Nephron progenitor cell (in vitro differentiated cells): ENCODE measurements around the gene KIAA2012.
"Not testable (repeated sequence)": the region's sequence is repeated elsewhere in the genome, so short reads cannot be mapped to it uniquely, and the experiment has no call there.

Experiments used
- DNase-seq: peaks from one replicate; pipeline ENCODE4 v3.0.0; 2021
- H3K27ac Mint-ChIP-seq: 2 replicates; pipeline ENCODE4 v1.8.0; 2021; ENCODE audit warnings: mild to moderate bottlenecking, moderate library complexity, mixed read lengths
- H3K27me3 Mint-ChIP-seq: 2 replicates; pipeline ENCODE4 v1.8.0; 2021; ENCODE audit warnings: mild to moderate bottlenecking, low read depth, mixed read lengths; ENCODE audit not compliant: poor library complexity
- H3K36me3 Mint-ChIP-seq: 2 replicates; pipeline ENCODE4 v1.8.0; 2021; ENCODE audit warnings: low read depth, mixed read lengths
- H3K4me1 Mint-ChIP-seq: 2 replicates; pipeline ENCODE4 v1.8.0; 2021; ENCODE audit warnings: mixed read lengths
- H3K4me3 Mint-ChIP-seq: 2 replicates; pipeline ENCODE4 v1.8.0; 2021; ENCODE audit warnings: mild to moderate bottlenecking, moderate library complexity, mixed read lengths
- H3K9me3 Mint-ChIP-seq: 2 replicates; pipeline ENCODE4 v1.8.0; 2021; ENCODE audit warnings: mild to moderate bottlenecking, moderate library complexity, mixed read lengths
- CTCF ChIP-seq: fragments of 200-600 bp; sonication (generic); IDR thresholded peaks from 2 replicates; pipeline ENCODE4 v1.5.0; 2021; ENCODE audit warnings: antibody characterized with exemption

KIAA2012 gene

GRCh38 chr2:202133909-202134265 is 60.8 kb downstream of the KIAA2012 start:
- Mint-ChIP-seq H3K36me3 (no peaks in the 10 kb centered on the region), H3K4me1 (peaks cover 36% of the 10 kb centered on the region), H3K9me3 (no peaks in the 10 kb centered on the region), H3K27ac (no peak overlapping the region), H3K27me3 (peaks cover 3% of the 10 kb centered on the region), H3K4me3 (no peak overlapping the region)
- no peak for TF ChIP-seq CTCF
- no peak for DNase-seq

GRCh38 chr2:202135091-202135874 is 62.2 kb downstream of the KIAA2012 start:
- Mint-ChIP-seq H3K9me3 (no peaks in the 10 kb centered on the region), H3K27ac (peak overlapping the region; percentile 80), H3K4me1 (peaks cover 42% of the 10 kb centered on the region), H3K27me3 (peaks cover 3% of the 10 kb centered on the region), H3K36me3 (no peaks in the 10 kb centered on the region), H3K4me3 (no peak overlapping the region)
- no peak for TF ChIP-seq CTCF
- no peak for DNase-seq

- not testable (repeated sequence) for H3K36me3 Mint-ChIP-seq, H3K9me3 Mint-ChIP-seq, H3K4me3 Mint-ChIP-seq, H3K27ac Mint-ChIP-seq, H3K27me3 Mint-ChIP-seq, DNase-seq
- H3K4me1 Mint-ChIP-seq: peaks cover 50% of the 10 kb centered on the region
Observed at GRCh38 chr2:202136039-202136438, 63.0 kb downstream of the KIAA2012 start.

DNA sequence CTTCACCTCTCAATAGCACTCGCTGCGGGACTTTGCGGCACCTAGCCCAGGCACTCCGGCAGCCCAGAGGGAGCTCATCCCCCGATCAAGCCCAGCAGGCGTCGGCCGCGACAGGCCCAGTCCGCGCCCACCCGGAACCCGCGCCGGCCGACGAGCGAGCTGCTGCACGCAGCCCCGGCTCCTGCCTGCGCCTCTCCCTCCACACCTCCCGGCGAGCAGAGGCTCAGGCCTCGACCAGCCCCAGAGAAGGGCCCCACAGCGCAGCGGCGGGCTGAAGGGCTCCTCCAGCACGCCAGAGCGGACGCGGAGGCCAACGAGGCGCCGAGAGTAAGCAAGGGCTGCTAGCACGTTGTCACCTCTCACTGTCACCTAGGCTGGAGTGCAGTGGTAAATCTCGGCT is 63.5 kb downstream of the KIAA2012 start:
- Mint-ChIP-seq H3K36me3 (no peaks in the 10 kb centered on the region), H3K4me1 (peaks cover 55% of the 10 kb centered on the region), H3K27ac (no peak overlapping the region), H3K27me3 (no peaks in the 10 kb centered on the region), H3K9me3 (no peaks in the 10 kb centered on the region), H3K4me3 (no peak overlapping the region)
- no peak for DNase-seq
- TF ChIP-seq CTCF: no peak

- no peak for TF ChIP-seq CTCF
- no peaks in the 10 kb centered on the region for H3K9me3 Mint-ChIP-seq
- H3K36me3 Mint-ChIP-seq: no peaks in the 10 kb centered on the region
- H3K27ac Mint-ChIP-seq: peak overlapping the region; percentile 91
- H3K4me3 Mint-ChIP-seq: no peak overlapping the region
- no peaks in the 10 kb centered on the region for H3K27me3 Mint-ChIP-seq
- peaks cover 68% of the 10 kb centered on the region for H3K4me1 Mint-ChIP-seq
- DNase-seq: no peak
Observed at GRCh38 chr2:202140522-202141252, 67.6 kb downstream of the KIAA2012 start.

DNA sequence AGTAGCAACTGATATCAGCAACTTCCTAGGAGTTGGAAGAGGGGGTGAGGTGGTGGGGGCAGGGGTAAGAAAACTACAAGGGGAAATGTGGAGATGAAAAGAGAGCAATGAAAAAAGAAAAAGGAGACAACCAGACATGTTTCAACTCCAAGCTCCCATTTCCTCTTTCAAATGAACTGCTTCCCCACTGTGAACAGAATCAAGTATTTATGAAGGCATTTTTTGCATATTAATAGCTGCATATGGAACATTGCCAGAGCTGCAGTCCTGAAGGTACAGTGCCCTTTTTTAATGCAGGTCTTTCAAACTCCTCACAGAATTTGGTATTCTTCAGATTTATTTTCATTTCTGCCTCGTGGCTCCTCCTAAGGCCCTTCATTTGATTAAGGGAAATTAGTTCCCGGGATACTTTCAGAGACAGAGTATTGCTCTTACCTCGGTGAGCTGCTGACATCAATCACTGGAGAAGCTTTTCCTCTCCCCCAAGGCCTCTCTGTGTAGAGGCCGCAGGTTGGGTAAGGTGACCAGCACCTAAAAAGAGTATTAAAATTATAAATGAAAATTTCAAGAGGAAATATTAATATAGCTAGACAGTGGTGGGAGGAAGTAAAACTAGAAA is 68.4 kb downstream of the KIAA2012 start:
- H3K36me3 Mint-ChIP-seq: no peaks in the 10 kb centered on the region
- no peak for TF ChIP-seq CTCF
- H3K4me1 Mint-ChIP-seq: peaks cover 63% of the 10 kb centered on the region
- DNase-seq: no peak
- H3K4me3 Mint-ChIP-seq: no peak overlapping the region
- H3K9me3 Mint-ChIP-seq: no peaks in the 10 kb centered on the region
- H3K27me3 Mint-ChIP-seq: no peaks in the 10 kb centered on the region
- peak overlapping the region; percentile 91 for H3K27ac Mint-ChIP-seq
